Smooth muscle cell (in vitro differentiated cells): ENCODE data around the gene POLE. TPM values are rescaled to one million over a fixed set of nuclear protein-coding genes. Genes with fewer than 3 reads are reported as not detected.

Source experiments
- DNase-seq: peaks from one replicate; lab custom pipeline; 2025; ENCODE audit not compliant: unreplicated experiment; lab: John Stamatoyannopoulos, UW
- H2AFZ ChIP-seq: fragments of 200-600 bp; sonication (generic); 2 replicates; pipeline ENCODE4 v1.6.0; 2016; ENCODE audit warnings: antibody characterized with exemption, low read depth, mild to moderate bottlenecking
- H3F3A ChIP-seq: fragments of 200-600 bp; sonication (generic); 2 replicates; pipeline ENCODE4 v1.6.0; 2017; ENCODE audit warnings: antibody characterized with exemption, low read depth
- H3K27ac ChIP-seq: fragments of 200-600 bp; sonication (generic); 2 replicates; pipeline ENCODE4 v1.5.1; 2016; ENCODE audit warnings: low read depth, mild to moderate bottlenecking
- H3K27me3 ChIP-seq: fragments of 200-600 bp; sonication (generic); 2 replicates; pipeline ENCODE4 v1.6.1; 2016; ENCODE audit warnings: low read depth, mild to moderate bottlenecking
- H3K36me3 ChIP-seq: fragments of 200-600 bp; sonication (generic); 2 replicates; pipeline ENCODE4 v1.5.1; 2016; ENCODE audit warnings: low read depth
- H3K4me1 ChIP-seq: fragments of 200-600 bp; sonication (generic); 2 replicates; pipeline ENCODE4 v1.5.1; 2016; ENCODE audit warnings: low read depth
- H3K4me2 ChIP-seq: fragments of 200-600 bp; sonication (generic); 2 replicates; pipeline ENCODE4 v1.6.0; 2016; ENCODE audit warnings: mild to moderate bottlenecking
- H3K4me3 ChIP-seq: fragments of 200-600 bp; sonication (generic); 2 replicates; pipeline ENCODE4 v1.5.1; 2016; ENCODE audit warnings: mild to moderate bottlenecking
- H3K79me2 ChIP-seq: fragments of 200-600 bp; sonication (generic); 2 replicates; pipeline ENCODE4 v1.6.0; 2016; ENCODE audit warnings: low read depth, mild to moderate bottlenecking
- H3K9ac ChIP-seq: fragments of 200-600 bp; sonication (generic); 2 replicates; pipeline ENCODE4 v1.6.0; 2016; ENCODE audit warnings: low read depth
- H3K9me3 ChIP-seq: fragments of 200-600 bp; sonication (generic); replicated peaks from 2 replicates; pipeline ENCODE4 v1.5.1; 2016; ENCODE audit warnings: low read depth
- H4K20me1 ChIP-seq: fragments of 200-600 bp; sonication (generic); 2 replicates; pipeline ENCODE4 v1.6.0; 2016; ENCODE audit warnings: low read depth
- CTCF ChIP-seq: fragments of 200-600 bp; sonication (generic); IDR thresholded peaks from 2 replicates; pipeline ENCODE4 v1.5.1; 2017; ENCODE audit warnings: borderline replicate concordance, mild to moderate bottlenecking, antibody characterized with exemption; ENCODE audit not compliant: insufficient read depth, poor library complexity, severe bottlenecking
- WGBS: methylation state at CpG from one replicate; pipeline ENCODE4 v1.1.7; 2016; ENCODE audit warnings: low lambda C conversion rate; 5-methylcytosine and 5-hydroxymethylcytosine counted together
- polyA plus RNA-seq: library from polyadenylated mRNA; unstranded; fragments of >200 nt; fragmentation: Nextera tagmentation; extraction: Ambion mirVana; gene quantifications from 2 replicates; pipeline ENCODE4 v1.2.1, GENCODE V29; 2016
- total RNA-seq: library from RNA; depleted of rRNA; stranded (reverse); fragments of >200 nt; gene quantifications from 2 replicates; pipeline ENCODE4 v1.2.3, GENCODE V29; 2014

The POLE gene
- total and polyA plus RNA-seq, 2 experiments from 2014 or later: 8.5 to 11.5 TPM

- no peaks in the 10 kb centered on the region for H3K27me3 ChIP-seq
- peaks cover 18% of the 10 kb centered on the region for H3F3A ChIP-seq
- H3K79me2 ChIP-seq: no peaks in the 10 kb centered on the region
- peak overlapping the region; percentile 61 for H3K4me3 ChIP-seq
- peak overlapping the region; percentile 67 for H3K4me2 ChIP-seq
- no peak overlapping the region for H3K27ac ChIP-seq
- 49% methylated on average over 2 of the region's 58 CpGs for WGBS
- H3K9ac ChIP-seq: no peak overlapping the region
- no peak for DNase-seq
- peaks cover 4% of the 10 kb centered on the region for H3K4me1 ChIP-seq
- H3K36me3 ChIP-seq: no peaks in the 10 kb centered on the region
- H4K20me1 ChIP-seq: no peaks in the 10 kb centered on the region
- no peaks in the 10 kb centered on the region for H3K9me3 ChIP-seq
- no peak overlapping the region for H2AFZ ChIP-seq
- TF ChIP-seq CTCF: no peak
Measured at GRCh38 chr12:132597333-132598316, 89.5 kb downstream of the POLE start.

GRCh38 chr12:132596016-132596415 is 91.1 kb downstream of the POLE start:
- no peak for TF ChIP-seq CTCF
- Histone ChIP-seq H3K4me1 (peaks cover 4% of the 10 kb centered on the region), H2AFZ (no peak overlapping the region), H4K20me1 (no peaks in the 10 kb centered on the region), H3K4me3 (no peak overlapping the region), H3K9me3 (no peaks in the 10 kb centered on the region), H3K9ac (no peak overlapping the region), H3F3A (peaks cover 18% of the 10 kb centered on the region), H3K27ac (no peak overlapping the region), H3K79me2 (no peaks in the 10 kb centered on the region), H3K27me3 (peaks cover 4% of the 10 kb centered on the region), H3K36me3 (no peaks in the 10 kb centered on the region), H3K4me2 (peak overlapping the region; percentile 1)
- DNase-seq: no peak
- 40% methylated on average over 17 of the region's 18 CpGs for WGBS

- H3K4me3 ChIP-seq: no peak overlapping the region
- TF ChIP-seq CTCF: no peak
- no peaks in the 10 kb centered on the region for H4K20me1 ChIP-seq
- H3K9me3 ChIP-seq: no peaks in the 10 kb centered on the region
- peaks cover 18% of the 10 kb centered on the region for H3F3A ChIP-seq
- H2AFZ ChIP-seq: no peak overlapping the region
- H3K36me3 ChIP-seq: no peaks in the 10 kb centered on the region
- H3K9ac ChIP-seq: no peak overlapping the region
- H3K27ac ChIP-seq: no peak overlapping the region
- H3K27me3 ChIP-seq: peaks cover 9% of the 10 kb centered on the region
- no peaks in the 10 kb centered on the region for H3K79me2 ChIP-seq
- 81% methylated on average over 11 of the region's 11 CpGs for WGBS
- peaks cover 4% of the 10 kb centered on the region for H3K4me1 ChIP-seq
- no peak overlapping the region for H3K4me2 ChIP-seq
- DNase-seq: no peak
Measured at GRCh38 chr12:132595183-132595582, 92.0 kb downstream of the POLE start.

GRCh38 chr12:132593938-132594358 is 93.2 kb downstream of the POLE start:
- WGBS: 44% methylated on average over 11 of the region's 11 CpGs
- H3K4me2 ChIP-seq: no peak overlapping the region
- no peaks in the 10 kb centered on the region for H3K36me3 ChIP-seq
- peak; percentile 38 for DNase-seq
- peaks cover 19% of the 10 kb centered on the region for H3K27me3 ChIP-seq
- peaks cover 4% of the 10 kb centered on the region for H3K4me1 ChIP-seq
- H3K27ac ChIP-seq: no peak overlapping the region
- H4K20me1 ChIP-seq: no peaks in the 10 kb centered on the region
- no peak overlapping the region for H2AFZ ChIP-seq
- TF ChIP-seq CTCF: no peak
- H3F3A ChIP-seq: peaks cover 11% of the 10 kb centered on the region
- H3K9ac ChIP-seq: no peak overlapping the region
- no peak overlapping the region for H3K4me3 ChIP-seq
- no peaks in the 10 kb centered on the region for H3K9me3 ChIP-seq
- no peaks in the 10 kb centered on the region for H3K79me2 ChIP-seq
